SK-N-SH (cell line): ENCODE results near the gene PCNX2. TPM values are rescaled to one million over a fixed set of nuclear protein-coding genes. Genes with fewer than 3 reads are reported as not detected.

Source experiments
- CTCF ChIA-PET: fragments of 300-600, 350-600 bp; formaldehyde crosslinking; extraction: SDS; loops from one replicate; lab custom pipeline; 2021; lab: Yijun Ruan, JAX
- POLR2A ChIA-PET: fragments of 350-600 bp; sonication (Branson Sonifier 250); formaldehyde crosslinking; extraction: SDS; loops from one replicate; lab custom pipeline; 2020; ENCODE audit warnings: antibody characterized with exemption, inconsistent platforms; lab: Yijun Ruan, JAX
- DNase-seq: peaks from one replicate; pipeline ENCODE4 v3.0.0; 2012
- H2AFZ ChIP-seq: fragments of 200-600 bp; sonication (generic); 2 replicates; pipeline ENCODE4 v1.8.1; 2016; ENCODE audit warnings: antibody characterized with exemption, mild to moderate bottlenecking, low read depth
- H3F3A ChIP-seq: fragments of 200-600 bp; sonication (generic); replicated peaks from 2 replicates; pipeline ENCODE3; 2016; ENCODE audit warnings: antibody characterized with exemption, mild to moderate bottlenecking; ENCODE audit not compliant: insufficient read depth
- H3K27ac ChIP-seq, 2 experiments: fragments of 200-500 bp in 1 of 2; fragments of 200-600 bp in 1 of 2; sonication (Bioruptor generic) in 1 of 2; sonication (generic), shearing (Covaris generic) in 1 of 2; 2 replicates each; pipeline versions ENCODE4 v1.5.1 to v1.6.1; 2014 to 2016; ENCODE audit warnings: low read depth in 2 of 2, inconsistent platforms in 1 of 2, low read length in 1 of 2, mild to moderate bottlenecking in 1 of 2, mixed read lengths in 1 of 2
- H3K27me3 ChIP-seq: fragments of 200-600 bp; sonication (generic), shearing (Covaris generic); 2 replicates; pipeline ENCODE4 v1.6.1; 2016; ENCODE audit warnings: mixed run types; ENCODE audit not compliant: insufficient read depth
- H3K36me3 ChIP-seq, 2 experiments: fragments of 200-500 bp in 1 of 2; fragments of 200-600 bp in 1 of 2; sonication (Bioruptor generic) in 1 of 2; sonication (generic) in 1 of 2; replicated peaks in 1 of 2; 2 replicates each; pipeline versions ENCODE3 to v1.5.1; 2014 to 2016; ENCODE audit warnings: low read length in 1 of 2, mild to moderate bottlenecking in 1 of 2; ENCODE audit not compliant: insufficient read depth in 2 of 2, control insufficient read depth in 1 of 2
- H3K4me1 ChIP-seq, 2 experiments: fragments of 200-500 bp in 1 of 2; fragments of 200-600 bp in 1 of 2; sonication (Bioruptor generic) in 1 of 2; sonication (generic), shearing (Covaris generic) in 1 of 2; 2 replicates each; pipeline versions ENCODE4 v1.5.1 to v1.6.1; 2014 to 2016; ENCODE audit warnings: low read depth in 1 of 2, low read length in 1 of 2, mixed run types in 1 of 2; ENCODE audit not compliant: insufficient read depth in 2 of 2, control insufficient read depth in 1 of 2
- H3K4me2 ChIP-seq: fragments of 200-600 bp; sonication (generic), shearing (Covaris generic); 2 replicates; pipeline ENCODE4 v1.6.1; 2017; ENCODE audit warnings: mixed run types
- H3K4me3 ChIP-seq, 2 experiments: fragments of 200-500 bp in 1 of 2; fragments of 200-600 bp in 1 of 2; sonication (Bioruptor generic) in 1 of 2; sonication (generic), shearing (Covaris generic) in 1 of 2; 2 replicates each; pipeline versions ENCODE4 v1.5.1 to v1.8.1; 2014 to 2016; ENCODE audit warnings: low read depth in 2 of 2, inconsistent platforms in 1 of 2, low read length in 1 of 2, mild to moderate bottlenecking in 1 of 2, mixed read lengths in 1 of 2, moderate library complexity in 1 of 2
- H3K79me2 ChIP-seq: fragments of 200-600 bp; sonication (generic); 2 replicates; pipeline ENCODE4 v1.8.1; 2017; ENCODE audit warnings: mild to moderate bottlenecking; ENCODE audit not compliant: insufficient read depth
- H3K9ac ChIP-seq: fragments of 200-600 bp; sonication (generic); 2 replicates; pipeline ENCODE4 v1.6.1; 2017; ENCODE audit warnings: mixed run types
- H3K9me2 ChIP-seq: fragments of 200-600 bp; sonication (generic); 2 replicates; pipeline ENCODE4 v1.6.1; 2017; ENCODE audit warnings: mixed run types
- H3K9me3 ChIP-seq: fragments of 200-600 bp; sonication (generic); 2 replicates; pipeline ENCODE4 v1.6.1; 2017; ENCODE audit warnings: mixed run types, mild to moderate bottlenecking, moderate library complexity
- H4K20me1 ChIP-seq: fragments of 200-600 bp; sonication (generic); 2 replicates; pipeline ENCODE4 v1.6.1; 2017; ENCODE audit warnings: mild to moderate bottlenecking, mixed run types; ENCODE audit not compliant: insufficient read depth
- CHD2 ChIP-seq: fragments of 150-350 bp; IDR thresholded peaks from 2 replicates; pipeline ENCODE4 v1.6.1; 2018; ENCODE audit warnings: low read length; ENCODE audit not compliant: partially characterized antibody
- ELF1 ChIP-seq: IDR thresholded peaks from 2 replicates; pipeline ENCODE4 v1.4.0; 2012
- EZH2phosphoT487 ChIP-seq: fragments of 200-600 bp; sonication (generic); IDR thresholded peaks from 2 replicates; pipeline ENCODE4 v1.6.1; 2017; ENCODE audit warnings: low read depth, mixed run types, mild to moderate bottlenecking, antibody characterized with exemption, moderate library complexity, borderline replicate concordance
- FOSL2 ChIP-seq: IDR thresholded peaks from 2 replicates; pipeline ENCODE4 v1.4.0; 2012; ENCODE audit warnings: low read depth, mild to moderate bottlenecking, moderate library complexity, borderline replicate concordance
- FOXJ3 ChIP-seq: sonication (generic); formaldehyde crosslinking; IDR thresholded peaks from 2 replicates; pipeline ENCODE4 v1.5.1; 2020; ENCODE audit warnings: mild to moderate bottlenecking, missing genetic modification reagents
- GABPA ChIP-seq: IDR thresholded peaks from 2 replicates; pipeline ENCODE4 v1.4.0; 2012; ENCODE audit warnings: low read depth, mild to moderate bottlenecking
- GATA2 ChIP-seq: sonication (generic); formaldehyde crosslinking; IDR thresholded peaks from 2 replicates; pipeline ENCODE4 v1.5.0; 2020; ENCODE audit warnings: mild to moderate bottlenecking, missing genetic modification reagents
- IRF3 ChIP-seq: fragments of 150-350 bp; IDR thresholded peaks from 2 replicates; pipeline ENCODE4 v1.6.1; 2016; ENCODE audit warnings: mild to moderate bottlenecking, low read depth, low read length
- JUND ChIP-seq: IDR thresholded peaks from 2 replicates; pipeline ENCODE4 v1.4.0; 2012
- MEF2A ChIP-seq: IDR thresholded peaks from 2 replicates; pipeline ENCODE4 v1.4.0; 2012; ENCODE audit warnings: low read depth, borderline replicate concordance
- NFIC ChIP-seq: IDR thresholded peaks from 2 replicates; pipeline ENCODE4 v1.4.0; 2012; ENCODE audit warnings: borderline replicate concordance
- NRF1 ChIP-seq: IDR thresholded peaks from 2 replicates; pipeline ENCODE4 v1.6.1; 2012; ENCODE audit warnings: low read depth, mild to moderate bottlenecking, low read length
- PBX3 ChIP-seq: IDR thresholded peaks from 2 replicates; pipeline ENCODE4; 2012
- RAD21 ChIP-seq: IDR thresholded peaks from 2 replicates; pipeline ENCODE4 v1.6.1; 2012; ENCODE audit warnings: mild to moderate bottlenecking, low read length
- RCOR1 ChIP-seq: fragments of 150-350 bp; IDR thresholded peaks from 2 replicates; pipeline ENCODE4 v1.6.1; 2017; ENCODE audit warnings: antibody characterized with exemption, low read length
- RFX5 ChIP-seq: IDR thresholded peaks from 2 replicates; pipeline ENCODE4 v1.6.1; 2012; ENCODE audit warnings: mild to moderate bottlenecking, improper control_type of control experiment, low read length
- RXRA ChIP-seq: IDR thresholded peaks from 2 replicates; pipeline ENCODE4 v1.4.0; 2012; ENCODE audit warnings: low read depth, mild to moderate bottlenecking, borderline replicate concordance
- SIN3A ChIP-seq: IDR thresholded peaks from 2 replicates; pipeline ENCODE4 v1.6.1; 2012; ENCODE audit warnings: low read depth, mild to moderate bottlenecking, low read length, moderate library complexity, borderline replicate concordance
- SMC3 ChIP-seq: IDR thresholded peaks from 2 replicates; pipeline ENCODE4 v1.6.1; 2012; ENCODE audit warnings: low read depth, low read length, improper control_type of control experiment
- TAF1 ChIP-seq: IDR thresholded peaks from 2 replicates; pipeline ENCODE4 v1.6.1; 2012; ENCODE audit warnings: low read depth, mild to moderate bottlenecking, low read length, moderate library complexity, borderline replicate concordance
- TCF12 ChIP-seq: IDR thresholded peaks from 2 replicates; pipeline ENCODE4 v1.4.0; 2012
- TEAD4 ChIP-seq: IDR thresholded peaks from 2 replicates; pipeline ENCODE4 v1.4.0; 2012; ENCODE audit warnings: mild to moderate bottlenecking, borderline replicate concordance; ENCODE audit not compliant: insufficient read depth
- YY1 ChIP-seq: IDR thresholded peaks from 2 replicates; pipeline ENCODE4 v1.4.0; 2012; ENCODE audit warnings: low read depth, mild to moderate bottlenecking
- WGBS: methylation state at CpG from one replicate; pipeline ENCODE4 v1.1.6; 2017; ENCODE audit warnings: low lambda C conversion rate; 5-methylcytosine and 5-hydroxymethylcytosine counted together
- polyA plus RNA-seq, 3 experiments: library from polyadenylated mRNA; depleted of rRNA; stranded (reverse); fragments of >200 nt; gene quantifications; 2 replicates each; pipeline ENCODE4 v1.2.3, GENCODE V29; 2012

The PCNX2 gene
- polyA plus RNA-seq, 1 of the 3 experiments (the other 2 are of a cell fraction), result 10.6 TPM

GRCh38 chr1:233080286-233080685 is 215.2 kb downstream of the PCNX2 start:
- CTCF ChIA-PET, result no interaction called here
- H3F3A ChIP-seq, result no peaks in the 10 kb centered on the region
- no peak overlapping the region for H3K27ac ChIP-seq
- H3K4me2 ChIP-seq, result no peak overlapping the region
- H2AFZ ChIP-seq, result no peak overlapping the region
- H4K20me1 ChIP-seq, result no peaks in the 10 kb centered on the region
- no peak overlapping the region for H3K9ac ChIP-seq
- no peak for DNase-seq
- H3K4me3 ChIP-seq, result no peak overlapping the region
- TF ChIP-seq MEF2A (no peak), GATA2 (CRISPR knock-in tag) (no peak), CHD2 (no peak), RAD21 (no peak), NFIC (no peak), RCOR1 (no peak), TAF1 (no peak), FOXJ3 (CRISPR knock-in tag) (no peak), SIN3A (no peak), GABPA (no peak), TEAD4 (no peak), JUND (no peak), NRF1 (no peak), YY1 (no peak), PBX3 (no peak), EZH2phosphoT487 (no peak), SMC3 (no peak), IRF3 (no peak), TCF12 (no peak), FOSL2 (no peak)
- peaks cover 0 to 3% of the 10 kb centered on the region in 2 experiments for H3K36me3 ChIP-seq
- WGBS, result 89% methylated on average over 3 of the region's 3 CpGs
- no peaks in the 10 kb centered on the region for H3K9me3 ChIP-seq
- peaks cover 0 to 5% of the 10 kb centered on the region in 2 experiments; a peak in 1 of 4 replicates for H3K4me1 ChIP-seq
- H3K9me2 ChIP-seq, result no peaks in the 10 kb centered on the region
- POLR2A ChIA-PET, result no interaction called here
- no peaks in the 10 kb centered on the region for H3K79me2 ChIP-seq
- H3K27me3 ChIP-seq, result no peaks in the 10 kb centered on the region

GRCh38 chr1:233079574-233079973 is 216.0 kb downstream of the PCNX2 start:
- Histone ChIP-seq H3K27me3 (no peaks in the 10 kb centered on the region), H3K9me3 (no peaks in the 10 kb centered on the region), H3K9me2 (no peaks in the 10 kb centered on the region), H2AFZ (no peak overlapping the region), H3K36me3 (peaks cover 0 to 2% of the 10 kb centered on the region in 2 experiments), H3K27ac (no peak overlapping the region), H3F3A (peaks cover 3% of the 10 kb centered on the region), H3K79me2 (no peaks in the 10 kb centered on the region), H3K4me2 (no peak overlapping the region), H4K20me1 (no peaks in the 10 kb centered on the region), H3K4me3 (no peak overlapping the region), H3K9ac (no peak overlapping the region), H3K4me1 (peaks cover 0 to 5% of the 10 kb centered on the region in 2 experiments; a peak in 1 of 4 replicates)
- WGBS, result 95% methylated on average over 4 of the region's 4 CpGs
- POLR2A ChIA-PET, result no interaction called here
- CTCF ChIA-PET, result no interaction called here
- DNase-seq, result no peak
- no peak for TF ChIP-seq RCOR1
- TF ChIP-seq MEF2A, result no peak
- no peak for TF ChIP-seq TAF1
- TF ChIP-seq FOSL2, result no peak
- TF ChIP-seq IRF3, result no peak
- no peak for TF ChIP-seq RFX5
- no peak for TF ChIP-seq RXRA
- TF ChIP-seq SIN3A, result no peak
- no peak for TF ChIP-seq NRF1
- no peak for TF ChIP-seq ELF1
- TF ChIP-seq SMC3, result no peak
- no peak for TF ChIP-seq JUND
